ENCODE data around the gene CHAF1A. TPM values are rescaled to one million over a fixed set of nuclear protein-coding genes. Genes with fewer than 3 reads are reported as not detected.
A peak's percentile ranks its signal among the peaks of the same experiment; 100 is the strongest.

CHAF1A gene
- total RNA-seq, 4 donors from 2014 or later: 8.5 to 28.9 (median 11.1) TPM

DNA sequence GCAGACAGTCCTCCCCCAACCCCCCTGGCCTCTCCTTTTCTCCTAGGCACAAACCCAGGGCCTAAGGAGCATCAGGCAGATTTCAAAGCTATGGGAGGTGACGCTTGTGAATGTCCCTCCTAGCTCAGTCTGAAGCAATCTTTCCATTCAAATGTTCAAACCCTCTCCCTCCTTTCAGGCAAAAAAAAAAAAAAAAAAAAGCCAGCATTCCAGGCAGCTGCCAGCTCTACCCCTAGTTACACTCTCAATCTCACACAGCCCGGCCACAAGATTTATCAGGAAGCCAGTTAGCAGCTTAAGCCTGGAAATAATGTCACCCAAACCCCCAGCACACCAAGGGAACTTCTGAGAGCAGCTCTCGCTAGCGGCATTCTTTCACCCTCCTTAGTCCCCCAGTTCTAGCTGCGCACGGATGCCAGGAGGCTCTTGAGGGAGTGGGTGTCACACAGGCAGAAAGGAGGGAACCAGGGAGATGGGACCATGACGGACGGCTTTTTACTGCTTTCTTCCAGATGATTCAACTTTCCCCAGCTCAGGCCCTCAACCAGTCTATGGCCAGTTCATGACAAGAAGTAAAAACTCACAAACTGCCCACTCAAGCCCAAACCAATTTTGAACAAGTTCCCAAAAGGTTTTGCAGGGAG, 8.4 kb upstream of the CHAF1A start:
- H3K9me3 ChIP-seq: no peaks in the 10 kb centered on the region
- in situ Hi-C loops (cut with MboI; ENCODE audit: low pct_ligation_motif_present in 1 of 4, low pct_unique_long_range_greater_than_20kb in 1 of 4, low sequenced_read_pairs in 3 of 4): no loop called here
- peak overlapping the region in 3 of 4 donors; percentile 10 to 32 (median 23) for H3K27ac ChIP-seq
- H3K27me3 ChIP-seq: no peaks in the 10 kb centered on the region
- H3K4me3 ChIP-seq: no peak overlapping the region
- TF ChIP-seq POLR2AphosphoS5 (IDR thresholded peaks at IDR 0.05): no peak
- TF ChIP-seq, protein P1, sequence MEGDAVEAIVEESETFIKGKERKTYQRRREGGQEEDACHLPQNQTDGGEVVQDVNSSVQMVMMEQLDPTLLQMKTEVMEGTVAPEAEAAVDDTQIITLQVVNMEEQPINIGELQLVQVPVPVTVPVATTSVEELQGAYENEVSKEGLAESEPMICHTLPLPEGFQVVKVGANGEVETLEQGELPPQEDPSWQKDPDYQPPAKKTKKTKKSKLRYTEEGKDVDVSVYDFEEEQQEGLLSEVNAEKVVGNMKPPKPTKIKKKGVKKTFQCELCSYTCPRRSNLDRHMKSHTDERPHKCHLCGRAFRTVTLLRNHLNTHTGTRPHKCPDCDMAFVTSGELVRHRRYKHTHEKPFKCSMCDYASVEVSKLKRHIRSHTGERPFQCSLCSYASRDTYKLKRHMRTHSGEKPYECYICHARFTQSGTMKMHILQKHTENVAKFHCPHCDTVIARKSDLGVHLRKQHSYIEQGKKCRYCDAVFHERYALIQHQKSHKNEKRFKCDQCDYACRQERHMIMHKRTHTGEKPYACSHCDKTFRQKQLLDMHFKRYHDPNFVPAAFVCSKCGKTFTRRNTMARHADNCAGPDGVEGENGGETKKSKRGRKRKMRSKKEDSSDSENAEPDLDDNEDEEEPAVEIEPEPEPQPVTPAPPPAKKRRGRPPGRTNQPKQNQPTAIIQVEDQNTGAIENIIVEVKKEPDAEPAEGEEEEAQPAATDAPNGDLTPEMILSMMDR (IDR thresholded peaks at IDR 0.05): no peak
- TF ChIP-seq POLR2A (IDR thresholded peaks at IDR 0.05): no peak
- 74 to 80% methylated on average over 1 to 8 of the region's 8 CpGs for whole genome bisulfite sequencing, 2 donors (ENCODE audit: low coverage in 1 of 2)
- intact Hi-C loops (cut with DNase I; ENCODE audit: low total_unique reads): no loop called here
- DNase-seq: no peak
- H3K36me3 ChIP-seq: peaks cover 0 to 4% (median 0%) of the 10 kb centered on the region in 4 donors
- H3K4me1 ChIP-seq: peaks cover 23 to 83% (median 51%) of the 10 kb centered on the region in 4 donors

DNA sequence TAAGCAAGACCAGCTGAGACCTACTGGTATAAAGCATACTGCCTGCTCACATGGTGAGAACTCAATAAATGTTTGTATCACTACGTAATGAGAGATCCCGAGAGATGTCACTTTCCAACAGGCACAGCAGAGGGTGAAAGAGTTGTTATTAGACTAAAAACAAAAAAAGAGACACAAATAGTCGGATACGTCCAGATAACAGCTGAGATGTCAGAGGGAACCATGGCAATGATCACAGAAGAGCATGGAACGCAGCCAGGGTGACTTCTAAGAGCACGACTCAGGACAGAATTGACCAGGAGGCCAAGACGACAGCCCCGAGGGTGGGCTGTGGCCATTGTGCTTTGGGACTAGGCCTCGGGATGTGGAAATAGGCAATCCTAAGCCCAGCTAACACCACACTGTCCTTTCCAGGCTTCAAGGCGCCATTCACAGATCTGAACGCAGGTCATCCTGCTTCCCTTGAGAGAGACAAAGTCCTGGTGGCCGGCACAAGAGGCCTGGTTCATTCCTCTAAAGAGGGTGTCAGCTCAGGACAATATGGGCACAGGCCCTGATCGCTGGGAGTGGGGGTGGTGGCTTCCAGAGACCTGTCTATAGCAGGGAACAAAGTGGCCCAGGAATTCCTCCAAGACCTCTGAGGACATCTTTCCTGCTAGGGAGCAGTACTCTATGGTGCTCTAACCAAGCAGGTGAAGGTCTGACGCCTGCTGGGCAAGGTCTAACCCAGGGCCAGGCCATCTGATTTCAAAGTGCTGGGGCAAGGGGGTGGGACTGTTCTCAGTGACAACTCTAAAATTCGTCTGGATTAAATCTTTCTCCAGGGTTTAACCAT, 5.3 kb upstream of the CHAF1A start:
- Histone ChIP-seq H3K27me3 (no peaks in the 10 kb centered on the region), H3K4me1 (peaks cover 12 to 72% (median 38%) of the 10 kb centered on the region in 4 donors), H3K36me3 (no peaks in the 10 kb centered on the region), H3K9me3 (no peaks in the 10 kb centered on the region), H3K27ac (no peak overlapping the region), H3K4me3 (no peak overlapping the region)
- in situ Hi-C loops (cut with MboI; ENCODE audit: low pct_ligation_motif_present in 1 of 4, low pct_unique_long_range_greater_than_20kb in 1 of 4, low sequenced_read_pairs in 3 of 4): no loop called here
- no peak for DNase-seq
- 72 to 91% methylated on average over 5 to 15 of the region's 15 CpGs for WGBS, 2 donors (ENCODE audit: low coverage in 1 of 2)
- intact Hi-C loops (cut with DNase I; ENCODE audit: low total_unique reads): no loop called here
- TF ChIP-seq, protein P1 (IDR thresholded peaks at IDR 0.05): no peak
- TF ChIP-seq EP300 (IDR thresholded peaks at IDR 0.05; ENCODE audit: low read depth) (no peak), POLR2AphosphoS5 (IDR thresholded peaks at IDR 0.05) (no peak), POLR2A (IDR thresholded peaks at IDR 0.05) (no peak)

GRCh38 chr19:4399812-4400134, 2.7 kb upstream of the CHAF1A start:
- Histone ChIP-seq H3K27ac (peak overlapping the region; percentile 96 to 97 (median 97)), H3K4me3 (peak overlapping the region; percentile 90 to 99 (median 91)), H3K36me3 (no peaks in the 10 kb centered on the region), H3K27me3 (no peaks in the 10 kb centered on the region), H3K4me1 (peaks cover 11 to 57% (median 38%) of the 10 kb centered on the region in 4 donors), H3K9me3 (no peaks in the 10 kb centered on the region)
- 0% methylated on average over 11 of the region's 12 CpGs; no CpG with 5 or more reads in 1 of the 2 donors for WGBS, 2 donors (ENCODE audit: low coverage in 1 of 2)
- intact Hi-C loops (cut with DNase I; ENCODE audit: low total_unique reads): loop anchor here (2.0 kb wide), 1 partner anchor 29 kb away; no protein-coding TSS in a partner anchor
- peak; percentile 22 for DNase-seq
- in situ Hi-C loops (cut with MboI; ENCODE audit: low pct_ligation_motif_present in 1 of 4, low pct_unique_long_range_greater_than_20kb in 1 of 4, low sequenced_read_pairs in 3 of 4): no loop called here
- TF ChIP-seq POLR2AphosphoS5 (IDR thresholded peaks at IDR 0.05): no peak
- no peak for TF ChIP-seq POLR2A (IDR thresholded peaks at IDR 0.05)
- TF ChIP-seq, protein P1 (IDR thresholded peaks at IDR 0.05): no peak
- no peak for TF ChIP-seq EP300 (IDR thresholded peaks at IDR 0.05; ENCODE audit: low read depth)

GRCh38 chr19:4400135-4400936, 2.1 kb upstream of the CHAF1A start, which contains the start of gene SH3GL1:
TSS of gene SH3GL1 (minus strand) at chr19:4400547. CDS start at chr19:4400368, 179 bp downstream.
- Histone ChIP-seq H3K36me3 (no peaks in the 10 kb centered on the region), H3K27me3 (no peaks in the 10 kb centered on the region), H3K4me1 (peaks cover 11 to 55% (median 38%) of the 10 kb centered on the region in 4 donors), H3K4me3 (peak within 1 kb of the TSS; percentile 90 to 99 (median 91)), H3K9me3 (no peaks in the 10 kb centered on the region), H3K27ac (peak within 1 kb of the TSS; percentile 96 to 97 (median 97))
- in situ Hi-C loops (cut with MboI; ENCODE audit: low pct_ligation_motif_present in 1 of 4, low pct_unique_long_range_greater_than_20kb in 1 of 4, low sequenced_read_pairs in 3 of 4) (no loop called here), intact Hi-C loops (cut with DNase I; ENCODE audit: low total_unique reads) (loop anchor here (2.0 kb wide), 1 partner anchor 30 kb away; no protein-coding TSS in a partner anchor)
- peak; percentile 95 for DNase-seq
- WGBS, 2 donors (ENCODE audit: low coverage in 1 of 2): 0 to 1% methylated on average over 5 to 22 of the region's 90 CpGs
- TF ChIP-seq EP300 (IDR thresholded peaks at IDR 0.05; ENCODE audit: low read depth) (no peak), POLR2A (IDR thresholded peaks at IDR 0.05) (peak; percentile 23), POLR2AphosphoS5 (IDR thresholded peaks at IDR 0.05) (peak in 1 of 3 donors; percentile 62)
- TF ChIP-seq, protein P1 (IDR thresholded peaks at IDR 0.05): peak; percentile 87 to 98 (median 95)
